HepG2 (cell line): ENCODE measurements around the gene TMEM131L. TPM values are rescaled to one million over a fixed set of nuclear protein-coding genes. Genes with fewer than 3 reads are reported as not detected.

Experiments used
- ATF7 ChIP-seq, 2 experiments: fragments of 450-650 bp in 1 of 2; sonication (generic) in 1 of 2; formaldehyde crosslinking in 1 of 2; IDR thresholded peaks; 2 replicates each; pipeline versions ENCODE4 v1.4.0 to v1.6.1; 2016 to 2020; ENCODE audit warnings: antibody characterized with exemption in 1 of 2, mild to moderate bottlenecking in 1 of 2, missing genetic modification reagents in 1 of 2
- HDAC2 ChIP-seq: sonication (generic); formaldehyde crosslinking; IDR thresholded peaks from 2 replicates; pipeline ENCODE4 v1.4.0; 2020; ENCODE audit warnings: missing genetic modification reagents
- IRF2 ChIP-seq: IDR thresholded peaks from 2 replicates; pipeline ENCODE4 v1.6.1; 2018; ENCODE audit warnings: missing genetic modification reagents, missing compliant biosample characterization
- JDP2 ChIP-seq: sonication (generic); formaldehyde crosslinking; IDR thresholded peaks from 2 replicates; pipeline ENCODE4 v1.8.1; 2022; ENCODE audit warnings: missing genetic modification reagents, borderline replicate concordance
- NFE2L1 ChIP-seq: sonication (generic); formaldehyde crosslinking; IDR thresholded peaks from 2 replicates; pipeline ENCODE4 v1.4.0; 2020; ENCODE audit warnings: missing genetic modification reagents, mild to moderate bottlenecking, borderline replicate concordance
- NFE2L2 ChIP-seq: fragments of 150-350 bp; IDR thresholded peaks from 2 replicates; pipeline ENCODE4 v1.6.1; 2014; ENCODE audit warnings: low read length
- SUZ12 ChIP-seq: fragments of 150-350 bp; IDR thresholded peaks from 2 replicates; pipeline ENCODE4 v1.6.1; 2014; ENCODE audit warnings: low read depth, low read length
- WIZ ChIP-seq: sonication (generic); formaldehyde crosslinking; IDR thresholded peaks from 2 replicates; pipeline ENCODE4 v1.5.1; 2020; ENCODE audit warnings: mild to moderate bottlenecking, missing genetic modification reagents
- ZFP37 ChIP-seq: sonication (generic); formaldehyde crosslinking; IDR thresholded peaks from 2 replicates; pipeline ENCODE4 v1.4.0; 2020; ENCODE audit warnings: missing genetic modification reagents, borderline replicate concordance
- ZKSCAN5 ChIP-seq: sonication (generic); formaldehyde crosslinking; IDR thresholded peaks from 2 replicates; pipeline ENCODE4 v1.5.1; 2020; ENCODE audit warnings: mild to moderate bottlenecking, missing genetic modification reagents
- ZNF10 ChIP-seq: sonication (generic); formaldehyde crosslinking; IDR thresholded peaks from 2 replicates; pipeline ENCODE4 v1.4.0; 2020; ENCODE audit warnings: mild to moderate bottlenecking, low read depth, missing genetic modification reagents, borderline replicate concordance
- ZNF430 ChIP-seq: sonication (generic); formaldehyde crosslinking; IDR thresholded peaks from 2 replicates; pipeline ENCODE4 v1.9.0; 2021; ENCODE audit warnings: mild to moderate bottlenecking, missing genetic modification reagents
- ZNF558 ChIP-seq: sonication (generic); formaldehyde crosslinking; IDR thresholded peaks from 2 replicates; pipeline ENCODE4 v1.9.0; 2022; ENCODE audit warnings: mild to moderate bottlenecking, missing genetic modification reagents, borderline replicate concordance
- ZNF660 ChIP-seq: sonication (generic); formaldehyde crosslinking; IDR thresholded peaks from 2 replicates; pipeline ENCODE4 v1.5.1; 2020; ENCODE audit warnings: mild to moderate bottlenecking, low read depth, missing genetic modification reagents, borderline replicate concordance
- polyA plus RNA-seq, 8 experiments: library from polyadenylated mRNA; depleted of rRNA in 3 of 8; stranded (reverse) in 7 of 8; unstranded in 1 of 8; fragments of >200 nt; fragmentation: Illumina TruSeq in 4 of 8; extraction: Trizol in 4 of 8; gene quantifications; 2 replicates each; pipeline versions ENCODE4 v1.2.1 to v1.2.3, GENCODE V29; 2011 to 2016; ENCODE audit warnings: low read depth in 4 of 8, missing spikeins in 1 of 8, mixed read lengths in 1 of 8; ENCODE audit not compliant: insufficient read depth in 1 of 8
- total RNA-seq, 5 experiments: library from RNA; depleted of rRNA; stranded (reverse); fragments of >200 nt; fragmentation: Illumina TruSeq; extraction: Trizol; gene quantifications; 2 replicates each; pipeline ENCODE4 v1.2.3, GENCODE V29; 2016; ENCODE audit warnings: low read depth in 1 of 5
- TF ChIP-seq, protein P1 (sequence below): sonication (generic); formaldehyde crosslinking; conservative IDR thresholded peaks from 2 replicates; pipeline ENCODE4 v1.5.0; 2020; ENCODE audit warnings: missing genetic modification reagents
- TF ChIP-seq, protein P2 (sequence below): sonication (generic); formaldehyde crosslinking; IDR thresholded peaks from 2 replicates; pipeline ENCODE4 v1.9.0; 2022; ENCODE audit warnings: low read depth, missing genetic modification reagents
- TF ChIP-seq, protein P3 (sequence below): sonication (generic); formaldehyde crosslinking; IDR thresholded peaks from 2 replicates; pipeline ENCODE4 v1.4.0; 2020; ENCODE audit warnings: mild to moderate bottlenecking, missing genetic modification reagents
- TF ChIP-seq, protein P4 (sequence below): sonication (generic); formaldehyde crosslinking; IDR thresholded peaks from 2 replicates; pipeline ENCODE4 v1.8.1; 2023; ENCODE audit warnings: missing genetic modification reagents, inconsistent platforms, borderline replicate concordance

Gene TMEM131L
- total and polyA plus RNA-seq, 2 of the 13 experiments (the other 11 are each of a cell fraction or from before 2014, with no cell fraction given), result 2.2 to 4.5 TPM

DNA sequence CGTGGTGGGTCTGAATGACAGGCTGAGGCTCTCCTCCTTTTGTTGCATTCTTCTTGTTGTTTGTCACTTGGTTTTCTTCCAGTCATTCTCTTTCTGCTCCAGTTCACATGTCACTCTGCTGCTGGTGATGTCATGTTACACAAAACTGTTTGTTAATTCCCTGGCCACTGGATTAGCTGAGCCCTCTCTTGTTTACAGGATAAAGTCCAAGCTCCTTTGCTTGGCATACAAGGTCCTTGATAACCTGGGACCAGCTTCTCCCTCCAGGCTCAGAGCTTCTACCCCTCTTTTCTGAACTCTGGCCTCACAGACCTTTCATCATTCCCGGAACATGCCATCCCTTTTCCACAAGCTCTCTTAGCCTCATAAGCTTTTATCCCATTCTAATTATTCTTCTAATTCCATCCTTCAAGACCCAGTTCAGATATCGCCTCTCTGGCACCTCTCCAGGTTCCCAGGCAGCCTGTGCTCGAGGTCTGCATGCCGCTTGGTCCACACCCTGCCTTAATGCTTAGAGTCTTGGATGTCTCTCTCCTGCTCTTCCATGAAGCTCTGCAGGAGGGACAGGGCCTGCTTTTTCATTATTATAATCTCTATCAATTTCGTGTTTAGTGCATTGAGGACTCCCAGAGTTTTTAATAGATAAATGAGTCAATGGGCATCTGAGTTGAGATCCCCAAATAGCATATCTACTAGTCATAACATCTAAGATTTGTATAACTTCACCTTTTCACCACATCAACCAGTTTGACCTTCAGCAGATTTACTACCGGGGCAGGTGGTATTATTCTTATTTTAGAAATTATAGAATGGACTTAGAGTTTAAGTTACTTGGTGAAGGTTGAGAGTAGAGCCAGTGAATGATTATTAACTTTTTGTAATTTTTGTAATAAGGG lies 98.7 kb downstream of the TMEM131L start (continued):
- TF ChIP-seq NFE2L1 (CRISPR knock-in tag) (no peak), ZNF10 (CRISPR knock-in tag) (no peak), ZFP37 (CRISPR knock-in tag) (no peak), ZKSCAN5 (CRISPR knock-in tag) (no peak), IRF2 (CRISPR knock-in tag) (peak; percentile 83; the same call in 1 of the 2 replicates), ATF7 (IDR thresholded peaks at IDR 0.05) (peak; percentile 94), ATF7 (CRISPR knock-in tag; IDR thresholded peaks at IDR 0.05) (peak; percentile 94), ZNF660 (no peak), SUZ12 (no peak), ZNF430 (CRISPR knock-in tag) (peak; percentile 83; the same call in 1 of the 2 replicates), WIZ (CRISPR knock-in tag) (peak; percentile 74; the same call in 1 of the 2 replicates), ZNF558 (CRISPR knock-in tag) (no peak), NFE2L2 (no peak), HDAC2 (CRISPR knock-in tag) (peak; percentile 93), JDP2 (no peak)
- TF ChIP-seq, protein P1, sequence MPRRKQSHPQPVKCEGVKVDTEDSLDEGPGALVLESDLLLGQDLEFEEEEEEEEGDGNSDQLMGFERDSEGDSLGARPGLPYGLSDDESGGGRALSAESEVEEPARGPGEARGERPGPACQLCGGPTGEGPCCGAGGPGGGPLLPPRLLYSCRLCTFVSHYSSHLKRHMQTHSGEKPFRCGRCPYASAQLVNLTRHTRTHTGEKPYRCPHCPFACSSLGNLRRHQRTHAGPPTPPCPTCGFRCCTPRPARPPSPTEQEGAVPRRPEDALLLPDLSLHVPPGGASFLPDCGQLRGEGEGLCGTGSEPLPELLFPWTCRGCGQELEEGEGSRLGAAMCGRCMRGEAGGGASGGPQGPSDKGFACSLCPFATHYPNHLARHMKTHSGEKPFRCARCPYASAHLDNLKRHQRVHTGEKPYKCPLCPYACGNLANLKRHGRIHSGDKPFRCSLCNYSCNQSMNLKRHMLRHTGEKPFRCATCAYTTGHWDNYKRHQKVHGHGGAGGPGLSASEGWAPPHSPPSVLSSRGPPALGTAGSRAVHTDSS (CRISPR knock-in tag), result no peak
- TF ChIP-seq, protein P2, sequence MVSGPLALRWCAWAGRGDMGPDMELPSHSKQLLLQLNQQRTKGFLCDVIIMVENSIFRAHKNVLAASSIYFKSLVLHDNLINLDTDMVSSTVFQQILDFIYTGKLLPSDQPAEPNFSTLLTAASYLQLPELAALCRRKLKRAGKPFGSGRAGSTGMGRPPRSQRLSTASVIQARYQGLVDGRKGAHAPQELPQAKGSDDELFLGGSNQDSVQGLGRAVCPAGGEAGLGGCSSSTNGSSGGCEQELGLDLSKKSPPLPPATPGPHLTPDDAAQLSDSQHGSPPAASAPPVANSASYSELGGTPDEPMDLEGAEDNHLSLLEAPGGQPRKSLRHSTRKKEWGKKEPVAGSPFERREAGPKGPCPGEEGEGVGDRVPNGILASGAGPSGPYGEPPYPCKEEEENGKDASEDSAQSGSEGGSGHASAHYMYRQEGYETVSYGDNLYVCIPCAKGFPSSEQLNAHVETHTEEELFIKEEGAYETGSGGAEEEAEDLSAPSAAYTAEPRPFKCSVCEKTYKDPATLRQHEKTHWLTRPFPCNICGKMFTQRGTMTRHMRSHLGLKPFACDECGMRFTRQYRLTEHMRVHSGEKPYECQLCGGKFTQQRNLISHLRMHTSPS (CRISPR knock-in tag), result peak; percentile 67; the same call in 1 of the 2 replicates
- TF ChIP-seq, protein P3, sequence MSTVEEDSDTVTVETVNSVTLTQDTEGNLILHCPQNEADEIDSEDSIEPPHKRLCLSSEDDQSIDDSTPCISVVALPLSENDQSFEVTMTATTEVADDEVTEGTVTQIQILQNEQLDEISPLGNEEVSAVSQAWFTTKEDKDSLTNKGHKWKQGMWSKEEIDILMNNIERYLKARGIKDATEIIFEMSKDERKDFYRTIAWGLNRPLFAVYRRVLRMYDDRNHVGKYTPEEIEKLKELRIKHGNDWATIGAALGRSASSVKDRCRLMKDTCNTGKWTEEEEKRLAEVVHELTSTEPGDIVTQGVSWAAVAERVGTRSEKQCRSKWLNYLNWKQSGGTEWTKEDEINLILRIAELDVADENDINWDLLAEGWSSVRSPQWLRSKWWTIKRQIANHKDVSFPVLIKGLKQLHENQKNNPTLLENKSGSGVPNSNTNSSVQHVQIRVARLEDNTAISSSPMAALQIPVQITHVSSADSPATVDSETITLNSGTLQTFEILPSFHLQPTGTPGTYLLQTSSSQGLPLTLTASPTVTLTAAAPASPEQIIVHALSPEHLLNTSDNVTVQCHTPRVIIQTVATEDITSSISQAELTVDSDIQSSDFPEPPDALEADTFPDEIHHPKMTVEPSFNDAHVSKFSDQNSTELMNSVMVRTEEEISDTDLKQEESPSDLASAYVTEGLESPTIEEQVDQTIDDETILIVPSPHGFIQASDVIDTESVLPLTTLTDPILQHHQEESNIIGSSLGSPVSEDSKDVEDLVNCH (CRISPR knock-in tag), result no peak
- TF ChIP-seq, protein P4, sequence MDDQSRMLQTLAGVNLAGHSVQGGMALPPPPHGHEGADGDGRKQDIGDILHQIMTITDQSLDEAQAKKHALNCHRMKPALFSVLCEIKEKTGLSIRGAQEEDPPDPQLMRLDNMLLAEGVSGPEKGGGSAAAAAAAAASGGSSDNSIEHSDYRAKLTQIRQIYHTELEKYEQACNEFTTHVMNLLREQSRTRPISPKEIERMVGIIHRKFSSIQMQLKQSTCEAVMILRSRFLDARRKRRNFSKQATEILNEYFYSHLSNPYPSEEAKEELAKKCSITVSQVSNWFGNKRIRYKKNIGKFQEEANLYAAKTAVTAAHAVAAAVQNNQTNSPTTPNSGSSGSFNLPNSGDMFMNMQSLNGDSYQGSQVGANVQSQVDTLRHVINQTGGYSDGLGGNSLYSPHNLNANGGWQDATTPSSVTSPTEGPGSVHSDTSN (CRISPR knock-in tag), result no peak
